Stimulated activated naive CD4-positive, alpha-beta T cell (primary cell): ENCODE results near the gene KHDRBS2.
"Not testable (repeated sequence)": the region's sequence is repeated elsewhere in the genome, so short reads cannot be mapped to it uniquely, and the experiment has no call there.

ENCODE experiments used
- DNase-seq, 6 experiments: peaks; one replicate each; lab custom pipeline; 2025; lab: John Stamatoyannopoulos, UW

Gene KHDRBS2

DNA sequence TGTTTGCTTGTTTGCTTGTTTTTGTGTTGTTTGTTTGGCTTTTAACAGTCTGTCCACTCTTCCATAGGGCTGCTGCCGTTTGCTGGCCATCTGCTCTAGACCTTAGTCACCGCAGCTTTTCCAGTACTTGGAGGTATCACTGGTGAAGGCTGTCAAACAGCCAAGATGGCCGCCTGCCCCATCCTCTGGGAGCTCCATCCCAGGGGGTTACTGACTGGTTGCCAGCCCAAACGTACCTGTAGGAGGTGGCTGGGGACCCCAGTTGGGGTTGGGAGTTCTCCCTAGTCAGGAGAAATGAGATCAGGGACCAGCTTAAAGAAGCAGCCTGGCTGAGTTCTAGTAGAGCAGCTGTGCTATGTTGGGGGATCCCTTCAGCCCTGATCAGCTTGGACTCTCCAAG lies 418.4 kb downstream of the KHDRBS2 start:
- DNase-seq, result no peak

DNA sequence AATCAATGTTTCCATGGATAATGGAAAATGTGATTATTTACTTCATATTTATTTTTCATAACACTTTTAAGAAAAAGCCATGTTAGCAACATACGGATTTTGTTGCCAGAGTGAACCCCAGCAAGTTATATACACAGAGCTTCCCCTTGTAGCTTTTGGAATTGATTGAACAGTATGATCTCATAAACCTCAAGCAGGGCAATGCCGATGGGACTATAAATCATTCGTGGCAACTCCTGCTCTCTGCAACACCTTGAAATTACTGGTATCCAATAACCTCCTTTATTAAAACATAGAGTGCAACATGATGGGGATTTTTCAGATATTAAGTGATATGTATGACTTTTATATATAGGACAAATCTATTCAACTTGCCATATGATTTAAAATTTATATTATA lies 428.5 kb downstream of the KHDRBS2 start:
- DNase-seq, result no peak

DNA sequence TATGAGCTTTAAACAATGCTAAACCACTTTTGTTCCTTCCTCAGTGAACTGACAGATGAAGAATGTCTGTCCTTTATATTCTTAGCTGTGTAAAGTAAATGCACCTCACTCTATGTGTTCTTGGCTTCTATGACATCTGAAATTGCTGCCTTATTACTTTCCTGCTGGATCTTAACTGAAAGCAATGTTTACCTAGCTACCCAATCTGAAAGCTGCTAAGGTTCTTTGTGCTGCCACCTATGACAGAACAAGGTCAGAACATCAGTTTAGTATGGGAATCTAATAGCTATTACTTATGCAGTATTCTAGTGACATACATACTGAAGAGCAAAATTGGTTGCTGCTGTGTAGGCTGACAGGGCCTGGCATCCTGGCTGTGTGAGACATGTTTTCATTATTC lies 444.1 kb downstream of the KHDRBS2 start:
- DNase-seq, result no peak

- no peak for DNase-seq
Measured at GRCh38 chr6:61835237-61835636, 450.8 kb downstream of the KHDRBS2 start.

- no peak for DNase-seq
Measured at GRCh38 chr6:61833176-61833755, 452.8 kb downstream of the KHDRBS2 start.

- no peak for DNase-seq
Measured at GRCh38 chr6:61817716-61818115, 468.3 kb downstream of the KHDRBS2 start.

GRCh38 chr6:61810047-61810446 lies 476.0 kb downstream of the KHDRBS2 start:
- DNase-seq, result no peak

GRCh38 chr6:61809004-61809595 lies 476.9 kb downstream of the KHDRBS2 start:
- no peak for DNase-seq

- DNase-seq, result no peak
Measured at GRCh38 chr6:61787998-61788397, 498.0 kb downstream of the KHDRBS2 start.

- not testable (repeated sequence) for DNase-seq
Measured at GRCh38 chr6:61769446-61769845, 516.6 kb downstream of the KHDRBS2 start.

GRCh38 chr6:61755739-61756138 lies 530.3 kb downstream of the KHDRBS2 start:
- no peak for DNase-seq

DNA sequence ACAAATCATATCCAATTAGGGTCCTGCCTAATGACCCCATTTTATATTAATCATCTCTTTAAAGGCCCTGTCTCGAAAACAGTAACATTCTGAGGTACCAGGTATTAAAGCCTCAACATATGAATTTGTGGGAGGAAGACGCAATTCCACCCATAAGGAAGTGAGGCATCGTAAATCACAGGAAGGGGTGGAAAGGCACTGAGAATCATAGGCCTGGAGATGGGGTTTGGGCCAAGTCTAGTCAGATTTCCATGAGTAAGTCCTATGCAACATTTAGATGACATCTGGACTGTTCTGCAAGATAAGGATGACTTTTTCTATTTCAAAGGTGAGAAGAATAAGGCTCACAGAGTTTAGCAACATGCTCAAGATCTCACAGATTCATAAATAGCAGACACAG lies 534.0 kb downstream of the KHDRBS2 start:
- DNase-seq, result no peak

DNA sequence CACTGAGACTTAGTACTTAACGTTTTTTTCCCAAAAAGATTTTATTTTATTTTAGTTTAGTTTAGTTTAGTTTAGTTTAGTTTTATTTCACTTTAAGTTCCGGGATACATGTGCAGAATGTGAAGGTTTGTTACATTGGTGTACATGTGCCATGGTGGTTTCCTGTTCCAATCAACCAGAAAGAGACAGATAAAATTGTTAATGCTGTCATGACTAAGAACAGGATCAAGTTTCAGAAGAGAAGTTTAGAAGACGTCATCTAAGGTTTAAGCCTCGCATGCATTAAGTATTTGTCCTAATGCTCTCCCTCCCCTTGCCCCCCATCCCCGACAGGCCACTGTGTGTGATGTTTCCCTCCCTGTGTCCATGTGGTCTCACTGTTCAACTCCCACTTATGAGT lies 540.0 kb downstream of the KHDRBS2 start:
- DNase-seq, result no peak

- DNase-seq, result no peak
Measured at GRCh38 chr6:61711849-61712248, 574.2 kb downstream of the KHDRBS2 start.

GRCh38 chr6:61688165-61688564 lies 597.9 kb downstream of the KHDRBS2 start:
- DNase-seq, result no peak

- DNase-seq, result no peak
Measured at GRCh38 chr6:61682562-61682961, 603.5 kb downstream of the KHDRBS2 start.

DNA sequence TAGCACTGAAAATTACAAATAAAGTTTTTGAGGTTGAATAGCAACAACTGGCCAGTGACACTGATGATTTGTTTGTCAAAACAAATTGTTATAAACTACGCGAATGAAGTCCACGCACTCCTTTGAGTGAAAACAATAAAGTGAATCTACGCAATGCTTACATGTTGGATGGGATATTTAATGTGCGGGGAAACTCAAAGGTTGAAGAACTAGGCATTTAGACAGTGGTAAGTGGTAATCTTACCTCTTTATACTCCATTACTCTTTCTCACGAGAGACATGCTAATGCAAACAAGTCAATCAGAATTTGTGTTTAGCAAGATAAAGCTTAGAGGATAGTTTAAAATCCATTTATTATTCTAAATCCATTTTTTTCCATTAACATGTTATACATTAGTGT lies 606.4 kb downstream of the KHDRBS2 start:
- DNase-seq, result no peak

DNA sequence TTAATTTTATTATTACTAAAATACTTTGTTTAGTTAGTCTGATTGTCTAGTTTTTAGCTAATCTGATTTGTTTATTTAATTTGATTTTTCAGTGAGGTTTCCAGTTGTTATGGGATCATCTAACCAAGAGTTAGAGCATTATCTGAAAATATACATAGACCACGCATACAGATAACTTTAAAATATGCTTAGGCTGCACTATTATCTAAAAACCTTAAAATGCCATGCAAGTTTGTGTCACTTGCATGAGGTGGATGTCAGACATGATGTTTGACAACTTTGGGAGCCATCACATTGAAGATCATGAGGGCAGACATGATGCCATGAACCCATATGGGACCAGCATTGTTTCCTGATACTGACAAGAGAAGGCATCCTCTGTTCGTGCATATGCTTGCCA lies 610.3 kb downstream of the KHDRBS2 start:
- DNase-seq, result no peak

- DNase-seq, result no peak
Measured at GRCh38 chr6:61649845-61650244, 636.2 kb downstream of the KHDRBS2 start.

- DNase-seq, result no peak
Measured at GRCh38 chr6:61640463-61640862, 645.6 kb downstream of the KHDRBS2 start.
